HCT116 (cell line): ENCODE data around the gene GLO1.

Experiments
- POLR2AphosphoS5 ChIP-seq: IDR thresholded peaks from 2 replicates; pipeline ENCODE4 v1.6.1; 2011; ENCODE audit warnings: mild to moderate bottlenecking, low read depth, low read length, moderate library complexity
- REST ChIP-seq: IDR thresholded peaks from 2 replicates; pipeline ENCODE4 v1.6.1; 2012; ENCODE audit warnings: low read depth
- SP1 ChIP-seq: IDR thresholded peaks from 2 replicates; pipeline ENCODE4 v1.6.1; 2012; ENCODE audit warnings: low read depth
- ZFX ChIP-seq: fragments of 450-650 bp; IDR thresholded peaks from 2 replicates; pipeline ENCODE4 v1.6.1; 2017

GRCh38 chr6:38715016-38715689 is 12.2 kb upstream of the GLO1 start, which contains the start of gene DNAH8:
- TF ChIP-seq REST (no peak), SP1 (no peak), POLR2AphosphoS5 (no peak), ZFX (no peak)
